GM18907 (cell line): Measurements from ENCODE around the gene PLA2G12A.
A peak's percentile ranks its signal among the peaks of the same experiment; 100 is the strongest.
"Not testable (repeated sequence)": the region's sequence is repeated elsewhere in the genome, so short reads cannot be mapped to it uniquely, and the experiment has no call there.

Experiments used
- ATAC-seq: cut with Tn5 transposase; IDR thresholded peaks from one replicate; pipeline ENCODE4 v1.9.1; 2021; ENCODE audit warnings: mild to moderate bottlenecking, moderate library complexity; ENCODE audit not compliant: unreplicated experiment

The PLA2G12A gene

DNA sequence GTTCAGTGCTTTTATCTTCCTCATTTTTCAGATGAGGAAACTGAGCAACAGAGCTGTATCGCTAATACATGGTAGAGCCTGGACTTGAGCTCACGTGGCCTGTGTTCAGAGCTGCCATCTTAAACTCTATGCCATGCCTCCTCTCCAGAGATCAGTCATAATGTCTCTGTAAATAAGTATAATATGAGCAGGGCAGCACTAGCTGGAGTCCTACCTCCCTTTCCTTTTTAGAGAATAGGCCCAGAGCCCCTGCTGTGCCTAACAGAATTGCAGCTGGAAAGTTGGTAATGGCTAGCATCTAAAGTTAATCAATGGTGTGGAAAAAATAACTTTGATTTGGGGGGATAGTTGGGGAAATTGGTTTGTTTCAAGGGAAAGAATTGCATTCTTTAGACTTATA, 47.0 kb downstream of the PLA2G12A start:
- ATAC-seq: no peak

DNA sequence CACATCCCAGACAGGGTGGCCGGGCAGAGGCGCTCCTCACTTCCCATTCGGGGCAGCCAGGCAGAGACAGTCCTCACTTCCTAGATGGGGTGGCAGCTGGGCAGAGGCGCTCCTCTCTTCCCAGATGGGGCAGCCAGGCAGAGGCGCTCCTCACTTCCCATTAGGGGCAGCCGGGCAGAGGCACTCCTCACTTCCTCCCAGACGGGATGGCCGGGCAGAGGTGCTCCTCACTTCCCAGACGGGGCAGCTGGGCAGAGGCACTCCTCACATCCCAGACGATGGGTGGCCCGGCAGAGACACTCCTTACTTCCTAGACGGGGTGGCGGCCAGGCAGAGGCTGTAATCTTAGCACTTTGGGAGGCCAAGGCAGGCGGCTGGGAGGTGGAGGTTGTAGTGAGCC, 50.9 kb downstream of the PLA2G12A start:
- ATAC-seq: not testable (repeated sequence)

DNA sequence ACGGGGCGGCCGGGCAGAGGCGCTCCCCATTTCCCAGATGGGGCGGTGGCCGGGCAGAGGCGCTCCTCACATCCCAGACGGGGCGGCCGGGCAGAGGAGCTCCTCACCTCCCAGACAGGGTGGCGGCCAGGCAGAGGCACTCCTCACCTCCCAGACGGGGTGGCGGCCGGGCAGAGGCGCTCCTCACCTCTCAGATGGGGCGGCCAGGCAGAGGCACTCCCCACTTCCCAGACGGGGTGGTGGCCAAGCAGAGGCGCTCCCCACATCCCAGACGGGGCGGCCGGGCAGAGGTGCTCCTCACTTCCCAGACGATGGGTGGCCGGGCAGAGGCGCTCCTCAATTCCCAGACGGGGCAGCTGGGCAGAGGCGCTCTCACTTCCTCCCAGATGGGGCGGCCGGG, 51.4 kb downstream of the PLA2G12A start:
- ATAC-seq: not testable (repeated sequence)

DNA sequence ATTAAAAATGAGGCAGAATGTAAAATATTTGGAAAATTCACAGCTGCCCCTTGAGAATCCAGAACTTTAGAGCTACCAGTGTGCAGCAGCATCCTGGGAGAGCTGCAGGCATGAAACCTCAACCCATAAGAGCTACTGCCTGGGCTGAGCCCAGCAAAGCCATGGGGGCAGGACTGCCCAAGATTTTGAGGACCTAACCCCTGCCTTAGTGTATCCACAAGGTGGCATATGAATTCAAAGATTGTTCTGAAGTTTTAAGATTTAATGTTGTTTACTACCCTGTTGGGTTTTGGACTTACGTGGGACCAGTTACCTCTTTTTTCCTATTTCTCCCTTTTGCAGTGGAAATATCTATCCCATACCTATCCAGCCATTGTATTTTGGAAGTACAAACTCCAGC, 53.0 kb downstream of the PLA2G12A start:
- no peak for ATAC-seq

DNA sequence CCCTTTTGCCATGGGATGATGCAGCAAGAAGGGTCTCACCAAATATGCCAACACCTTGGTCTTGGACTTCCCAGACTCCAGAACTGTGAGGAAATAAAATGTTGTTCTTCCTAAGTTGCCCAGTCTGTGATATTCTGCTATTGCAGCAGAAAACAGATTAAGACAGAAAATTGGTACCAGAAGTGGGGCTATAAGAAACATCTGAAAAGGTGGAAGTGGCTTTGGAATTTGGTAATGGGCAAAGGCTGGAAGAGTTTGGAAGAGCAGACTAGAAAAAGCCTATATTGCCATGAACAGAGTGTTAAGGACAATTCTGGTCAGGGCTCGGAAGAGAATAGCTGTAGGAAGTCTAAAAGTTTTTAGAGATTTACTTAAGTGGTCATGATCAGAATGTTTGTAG, 54.0 kb downstream of the PLA2G12A start:
- no peak for ATAC-seq

DNA sequence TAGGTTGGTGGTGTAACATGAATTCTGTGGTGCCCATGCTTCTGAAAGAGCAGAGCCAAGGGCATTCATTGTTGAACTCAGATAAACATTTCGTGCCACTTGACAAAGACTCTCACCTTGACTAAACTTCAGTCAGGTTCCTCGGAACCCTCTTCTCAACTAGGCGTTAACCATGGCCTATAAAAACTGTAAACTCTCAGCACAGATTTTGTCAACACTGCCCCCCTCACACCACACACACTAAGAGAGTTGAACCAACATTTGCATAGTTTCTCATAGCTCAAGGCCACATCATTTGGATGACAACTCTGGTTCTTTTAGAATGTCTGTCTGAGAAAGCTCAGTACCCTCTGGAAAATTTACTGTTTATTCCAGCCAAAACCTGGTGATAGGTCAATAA, 54.7 kb downstream of the PLA2G12A start:
- peak; percentile 52 for ATAC-seq

DNA sequence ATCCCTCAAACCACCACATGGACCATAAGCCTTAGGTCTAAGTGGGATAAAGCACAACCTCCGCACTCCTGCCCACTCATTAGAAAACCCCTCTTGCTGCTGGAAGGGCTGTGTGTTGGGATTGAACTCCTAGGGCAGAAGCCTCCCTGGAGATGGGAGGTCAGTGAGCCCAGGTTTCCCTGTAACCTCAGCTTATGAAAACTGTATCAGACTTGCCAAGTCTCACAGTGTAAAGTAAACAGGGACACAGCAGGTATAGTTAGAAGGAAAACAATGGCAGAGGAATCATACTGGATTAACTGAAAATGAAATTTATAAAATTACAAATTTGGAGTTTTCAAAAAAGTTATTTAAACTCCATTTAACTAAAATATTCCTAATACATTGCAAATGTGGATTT, 56.6 kb downstream of the PLA2G12A start:
- ATAC-seq: no peak

DNA sequence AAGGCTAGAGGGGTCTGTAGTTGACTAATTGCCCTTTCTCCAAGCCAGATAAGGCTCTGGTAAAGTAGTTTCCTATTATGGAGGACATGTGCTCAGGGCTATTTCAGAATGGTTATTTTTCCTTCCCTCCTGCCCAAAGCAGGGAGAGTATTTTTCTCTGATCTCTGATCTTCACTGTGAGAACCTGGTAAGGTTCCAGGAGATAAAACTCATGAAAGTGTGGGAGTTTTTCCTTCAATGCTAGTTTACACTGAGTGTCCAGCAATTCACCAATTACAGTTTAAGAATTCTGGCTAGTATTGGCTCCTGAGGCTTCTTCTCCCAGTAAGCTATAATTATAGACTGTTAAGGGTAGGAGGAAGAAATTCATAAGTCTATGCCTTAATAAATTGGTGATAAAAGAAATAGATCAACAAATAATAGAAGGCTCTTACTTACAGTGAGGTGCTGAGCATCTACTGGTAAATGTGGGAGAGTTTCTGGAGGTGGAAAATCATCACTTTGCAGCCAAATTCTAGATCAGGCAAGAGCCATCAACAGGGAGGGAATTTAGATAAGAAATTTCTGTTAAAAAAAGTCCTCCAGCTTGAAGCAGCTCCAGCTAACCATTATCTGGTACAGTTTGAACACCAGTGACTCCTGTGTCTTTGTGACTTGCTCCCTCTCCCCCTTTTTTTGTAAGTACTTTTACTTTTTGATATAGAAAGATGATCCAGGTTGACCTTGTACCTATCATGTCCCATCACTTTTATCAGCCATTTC, 57.5 kb downstream of the PLA2G12A start:
- ATAC-seq: no peak

DNA sequence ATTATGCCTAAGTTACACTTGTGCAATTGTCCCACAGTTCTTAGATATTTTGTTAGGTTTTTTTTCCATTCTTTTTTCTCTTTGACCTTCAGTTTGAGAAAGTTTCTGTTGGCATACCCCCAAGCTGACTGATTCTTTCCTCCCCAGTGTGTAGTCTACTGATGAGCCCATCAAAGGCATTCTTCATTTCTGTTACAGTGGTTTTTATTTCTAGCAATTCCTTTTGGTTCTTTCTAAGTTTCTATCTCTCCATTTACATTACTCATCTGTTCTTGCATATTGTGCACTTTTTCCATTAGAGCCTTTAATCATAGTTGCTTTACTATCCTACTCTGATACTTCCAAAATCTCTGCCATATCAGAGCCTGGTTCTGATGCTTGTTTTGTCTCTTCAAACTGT, 58.5 kb downstream of the PLA2G12A start:
- no peak for ATAC-seq

DNA sequence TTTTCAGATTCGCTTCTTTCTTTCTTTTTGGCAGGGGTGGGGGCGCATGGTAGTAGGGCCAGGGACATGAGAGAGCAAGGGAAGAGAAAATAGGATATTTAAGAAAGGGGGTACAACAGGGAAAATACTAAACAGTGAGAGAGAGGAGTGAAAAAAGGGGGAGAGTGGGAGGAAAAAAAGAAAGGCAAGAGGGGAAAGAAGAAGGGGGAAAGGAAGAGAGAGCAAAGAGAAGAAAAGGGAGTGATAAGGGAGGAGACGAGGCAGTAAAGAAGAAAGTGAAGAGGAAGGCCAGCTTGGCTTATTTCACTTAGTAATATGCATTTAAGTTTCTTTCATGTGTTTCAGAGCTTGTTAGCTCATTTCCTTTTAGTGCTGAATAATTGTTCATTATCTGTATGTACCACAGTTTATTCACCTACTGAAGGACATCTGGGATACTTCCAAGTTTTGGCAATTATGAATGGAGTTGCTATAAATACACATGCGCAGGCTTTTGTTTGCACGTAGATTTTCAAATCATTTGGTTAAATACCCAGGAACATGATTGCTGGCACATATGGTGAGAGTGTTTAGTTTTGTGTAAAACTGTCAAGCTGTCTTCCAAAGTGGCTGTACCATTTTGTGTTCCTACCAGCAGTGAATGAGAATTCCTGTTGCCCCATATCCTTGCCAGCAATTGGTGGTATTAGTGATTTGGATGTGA, 63.9 kb downstream of the PLA2G12A start:
- no peak for ATAC-seq

DNA sequence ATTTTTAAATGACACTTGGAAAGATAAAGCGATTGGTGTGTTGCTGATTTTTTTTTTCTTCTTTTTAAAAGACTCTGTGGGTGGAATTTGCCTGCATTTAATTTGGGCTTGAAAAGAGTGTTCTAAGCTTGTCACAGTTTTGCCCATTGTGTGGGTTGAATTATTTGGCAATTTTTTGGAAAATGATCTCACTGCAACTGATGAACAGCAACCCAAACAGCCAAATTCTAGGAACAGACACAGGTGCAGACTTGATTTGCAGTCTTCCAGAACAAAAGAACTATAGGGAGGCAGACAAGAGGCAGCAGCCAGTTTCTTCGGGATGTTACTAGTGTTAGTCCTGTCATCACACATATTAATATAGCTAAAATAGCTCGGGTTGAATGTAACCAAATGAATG, 67.1 kb downstream of the PLA2G12A start:
- no peak for ATAC-seq

DNA sequence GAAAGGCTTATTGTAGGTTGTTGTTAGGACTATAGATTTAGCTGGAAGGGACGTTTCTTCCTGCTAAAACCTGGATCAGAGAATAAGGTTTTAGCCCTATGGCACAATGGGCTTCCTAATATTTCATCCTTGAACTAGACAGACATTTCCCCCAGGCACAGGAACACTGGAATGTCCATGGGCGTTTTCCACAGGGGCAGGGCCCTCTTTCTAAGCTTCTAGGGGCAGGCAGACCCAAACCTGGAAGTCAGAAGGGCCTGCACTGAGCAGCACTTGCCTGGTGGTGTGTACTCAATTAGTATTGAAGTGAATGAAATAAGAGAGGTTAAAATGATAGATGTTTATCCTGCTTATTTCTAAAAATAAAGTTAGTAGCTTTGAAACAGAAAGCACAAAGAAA, 67.8 kb downstream of the PLA2G12A start:
- ATAC-seq: no peak
